ENCODE data around the gene ENAH. TPM values are rescaled to one million over a fixed set of nuclear protein-coding genes. Genes with fewer than 3 reads are reported as not detected.
"Not testable (repeated sequence)": the region's sequence is repeated elsewhere in the genome, so short reads cannot be mapped to it uniquely, and the experiment has no call there.

The ENAH gene
- total and polyA plus RNA-seq, 2 donors (not counting 1 experiment from before 2014, with no cell fraction given): 1.3 to 1.6 TPM

DNA sequence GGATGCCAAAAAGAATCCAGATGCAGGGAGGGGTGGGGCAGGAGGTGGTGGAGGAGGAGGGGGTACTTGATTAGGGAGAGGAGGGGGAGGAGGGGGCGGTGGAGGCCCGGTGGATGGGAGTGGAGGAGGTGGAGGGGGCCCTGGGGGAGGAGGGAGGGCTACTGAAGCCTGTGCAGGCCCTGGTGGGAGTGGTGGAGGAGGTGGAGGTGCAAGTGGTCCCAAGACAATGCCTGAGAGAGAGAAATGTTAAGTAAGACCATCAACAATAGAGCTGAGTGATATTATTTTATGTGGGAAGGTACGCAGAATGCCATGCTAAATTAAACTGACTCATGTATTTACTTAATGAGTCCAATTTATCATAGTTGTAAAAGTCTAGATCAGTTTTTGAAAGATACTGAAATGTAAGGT, 138.2 kb downstream of the ENAH start:
- no peak overlapping the region for H3K4me3 Mint-ChIP-seq
- Histone ChIP-seq H3K4me2 (replicated peaks; ENCODE audit: low read depth, low read length, poor library complexity, severe bottlenecking) (no peak overlapping the region), H2AFZ (ENCODE audit: insufficient read depth, low read depth, low read length, poor library complexity, severe bottlenecking) (no peak overlapping the region), H3K9me3 (ENCODE audit: control extremely low read depth in 1 of 3, control insufficient read depth in 2 of 3, insufficient read depth in 1 of 3, low read length in 2 of 3) (no peaks in the 10 kb centered on the region), H3K4me3 (ENCODE audit: control extremely low read depth in 1 of 5, extremely low read depth in 1 of 5, insufficient read depth in 1 of 5, low read depth in 2 of 5, low read length in 4 of 5) (no peak overlapping the region), H3K9ac (ENCODE audit: low read length) (no peak overlapping the region), H3K79me2 (ENCODE audit: control insufficient read depth, insufficient read depth, low read length) (no peaks in the 10 kb centered on the region), H3K4me1 (ENCODE audit: control insufficient read depth in 2 of 2, insufficient read depth in 2 of 2, low read length in 2 of 2) (no peaks in the 10 kb centered on the region), H4K20me1 (ENCODE audit: control insufficient read depth, insufficient read depth, low read length, poor library complexity, severe bottlenecking) (no peaks in the 10 kb centered on the region), H3K27ac (ENCODE audit: low read length in 2 of 2) (no peak overlapping the region), H3K36me3 (replicated peaks in 1 of 2; ENCODE audit: control extremely low read depth in 1 of 2, control insufficient read depth in 1 of 2, extremely low read depth in 1 of 2, insufficient read depth in 2 of 2, low read length in 1 of 2) (no peaks in the 10 kb centered on the region), H3K27me3 (replicated peaks in 1 of 4; ENCODE audit: control extremely low read depth in 1 of 4, control insufficient read depth in 3 of 4, insufficient read depth in 4 of 4, low read length in 3 of 4) (no peaks in the 10 kb centered on the region)
- no peaks in the 10 kb centered on the region for H3K4me1 Mint-ChIP-seq
- no peaks in the 10 kb centered on the region for H3K9me3 Mint-ChIP-seq (ENCODE audit: insufficient read depth)
- TF ChIP-seq CTCF (IDR thresholded peaks at IDR 0.05) (no peak), EZH2 (IDR thresholded peaks at IDR 0.05; ENCODE audit: borderline replicate concordance, insufficient read depth, low read depth, low read length, poor library complexity, severe bottlenecking) (no peak)
- DNase-seq: no peak
- intact Hi-C loops (cut with micrococcal nuclease): no loop called here
- ATAC-seq (ENCODE audit: low read depth): no peak
- ChIA-PET POLR2A (no interaction called here), CTCF (no interaction called here)
- H3K27me3 Mint-ChIP-seq: peaks cover 4% of the 10 kb centered on the region
- WGBS (ENCODE audit: insufficient coverage): no CpG with 5 or more reads among the region's 3 CpGs
- no peak overlapping the region for H3K27ac Mint-ChIP-seq

- H3K27ac Mint-ChIP-seq; POLR2A ChIA-PET; H4K20me1 ChIP-seq (ENCODE audit: control insufficient read depth, insufficient read depth, low read length, poor library complexity, severe bottlenecking); H3K27me3 Mint-ChIP-seq; H3K4me1 Mint-ChIP-seq; DNase-seq; ATAC-seq (ENCODE audit: low read depth); H3K4me3 Mint-ChIP-seq; H3K4me3 ChIP-seq (ENCODE audit: control extremely low read depth in 1 of 5, extremely low read depth in 1 of 5, insufficient read depth in 1 of 5, low read depth in 2 of 5, low read length in 4 of 5); H3K9me3 ChIP-seq (ENCODE audit: control extremely low read depth in 1 of 3, control insufficient read depth in 2 of 3, insufficient read depth in 1 of 3, low read length in 2 of 3); H3K79me2 ChIP-seq (ENCODE audit: control insufficient read depth, insufficient read depth, low read length); H3K9me3 Mint-ChIP-seq (ENCODE audit: insufficient read depth); H3K4me1 ChIP-seq (ENCODE audit: control insufficient read depth in 2 of 2, insufficient read depth in 2 of 2, low read length in 2 of 2); intact Hi-C loops (cut with micrococcal nuclease); H3K9ac ChIP-seq (ENCODE audit: low read length); H3K27me3 ChIP-seq (replicated peaks in 1 of 4; ENCODE audit: control extremely low read depth in 1 of 4, control insufficient read depth in 3 of 4, insufficient read depth in 4 of 4, low read length in 3 of 4); H3K36me3 ChIP-seq (replicated peaks in 1 of 2; ENCODE audit: control extremely low read depth in 1 of 2, control insufficient read depth in 1 of 2, extremely low read depth in 1 of 2, insufficient read depth in 2 of 2, low read length in 1 of 2); H3K27ac ChIP-seq (ENCODE audit: low read length in 2 of 2); H2AFZ ChIP-seq (ENCODE audit: insufficient read depth, low read depth, low read length, poor library complexity, severe bottlenecking); H3K4me2 ChIP-seq (replicated peaks; ENCODE audit: low read depth, low read length, poor library complexity, severe bottlenecking): not testable (repeated sequence)
- WGBS (ENCODE audit: insufficient coverage): 100% methylated on average over 3 of the region's 9 CpGs
- CTCF ChIA-PET: interaction anchor here (0.6 to 0.9 kb wide), 2 partner anchors 8 to 221 kb away, joined by 3 to 4 read pairs; no protein-coding TSS in a partner anchor
Observed at GRCh38 chr1:225513576-225513975, 139.3 kb downstream of the ENAH start.

Data from B cell (primary cell).